Mesenchymal stem cell (in vitro differentiated cells and primary cell): ENCODE results near the gene RCAN1.
"Not testable (repeated sequence)": the region's sequence is repeated elsewhere in the genome, so short reads cannot be mapped to it uniquely, and the experiment has no call there.

Experiments
- DNase-seq: peaks from one replicate; pipeline ENCODE4 v3.0.0-alpha.2; 2013
- H2AFZ ChIP-seq: one replicate; pipeline ENCODE4 v1.6.1; 2013; ENCODE audit warnings: low read depth, mild to moderate bottlenecking, control low read depth, inconsistent platforms, low read length, moderate library complexity
- H2AK5ac ChIP-seq: 2 replicates; pipeline ENCODE4 v1.6.1; 2013; ENCODE audit warnings: low read length, moderate library complexity, mild to moderate bottlenecking, inconsistent platforms; ENCODE audit not compliant: severe bottlenecking
- H2BK120ac ChIP-seq: one replicate; pipeline ENCODE4 v1.6.1; 2013; ENCODE audit warnings: low read depth, mild to moderate bottlenecking, inconsistent platforms, low read length, moderate library complexity
- H2BK12ac ChIP-seq, 2 experiments: one replicate each; pipeline ENCODE4 v1.6.1; 2013; ENCODE audit warnings: inconsistent platforms in 2 of 2, low read length in 2 of 2, mild to moderate bottlenecking in 2 of 2, moderate library complexity in 2 of 2, control low read depth in 1 of 2
- H2BK15ac ChIP-seq: one replicate; pipeline ENCODE4 v1.6.1; 2013; ENCODE audit warnings: mild to moderate bottlenecking, low read depth, inconsistent platforms; ENCODE audit not compliant: poor library complexity, severe bottlenecking
- H2BK5ac ChIP-seq: 2 replicates; pipeline ENCODE4 v1.6.1; 2013; ENCODE audit warnings: low read depth, mild to moderate bottlenecking, low read length, control low read depth, inconsistent platforms; ENCODE audit not compliant: poor library complexity, severe bottlenecking
- H3K14ac ChIP-seq, 2 experiments: one replicate each; pipeline ENCODE4 v1.6.1; 2013; ENCODE audit warnings: inconsistent platforms in 2 of 2, low read length in 2 of 2, control low read depth in 1 of 2, mild to moderate bottlenecking in 1 of 2, moderate library complexity in 1 of 2
- H3K18ac ChIP-seq, 2 experiments: one replicate each; pipeline ENCODE4 v1.6.1; 2013; ENCODE audit warnings: inconsistent platforms in 2 of 2, low read length in 2 of 2, control low read depth in 1 of 2, low read depth in 1 of 2, mild to moderate bottlenecking in 1 of 2
- H3K23ac ChIP-seq, 2 experiments: one replicate each; pipeline ENCODE4 v1.6.1; 2013; ENCODE audit warnings: inconsistent platforms in 2 of 2, low read length in 2 of 2, mild to moderate bottlenecking in 2 of 2, moderate library complexity in 2 of 2, control low read depth in 1 of 2
- H3K27ac ChIP-seq: 2 replicates; pipeline ENCODE4 v1.5.1; 2013; ENCODE audit warnings: mild to moderate bottlenecking, moderate library complexity, low read length, control low read depth, inconsistent platforms; ENCODE audit not compliant: poor library complexity, severe bottlenecking
- H3K27me3 ChIP-seq, 2 experiments: 2 replicates each; pipeline versions ENCODE4 v1.6.1 to v1.7.0; 2013; ENCODE audit warnings: low read length in 2 of 2, mild to moderate bottlenecking in 2 of 2, moderate library complexity in 2 of 2, control low read depth in 1 of 2, inconsistent platforms in 1 of 2; ENCODE audit not compliant: control insufficient read depth in 1 of 2, insufficient read depth in 1 of 2
- H3K36me3 ChIP-seq, 2 experiments: 2 replicates each; pipeline versions ENCODE4 v1.6.1 to v1.7.0; 2013; ENCODE audit warnings: low read length in 2 of 2, control low read depth in 1 of 2, inconsistent platforms in 1 of 2, low read depth in 1 of 2, mild to moderate bottlenecking in 1 of 2; ENCODE audit not compliant: insufficient read depth in 2 of 2, control insufficient read depth in 1 of 2
- H3K4ac ChIP-seq, 2 experiments: one replicate each; pipeline ENCODE4 v1.6.1; 2013; ENCODE audit warnings: inconsistent platforms in 2 of 2, low read length in 2 of 2, mild to moderate bottlenecking in 2 of 2, moderate library complexity in 2 of 2, control low read depth in 1 of 2, low read depth in 1 of 2
- H3K4me1 ChIP-seq: 2 replicates; pipeline ENCODE4 v1.6.1; 2013; ENCODE audit warnings: low read depth, low read length, control low read depth; ENCODE audit not compliant: control insufficient read depth, insufficient read depth
- H3K4me2 ChIP-seq: 2 replicates; pipeline ENCODE4 v1.6.1; 2013; ENCODE audit warnings: low read length, mild to moderate bottlenecking, inconsistent platforms; ENCODE audit not compliant: poor library complexity, severe bottlenecking
- H3K4me3 ChIP-seq, 2 experiments: 2 replicates each; pipeline versions ENCODE4 v1.5.1 to v1.7.0; 2013; ENCODE audit warnings: low read length in 2 of 2, mild to moderate bottlenecking in 2 of 2, control low read depth in 1 of 2, low read depth in 1 of 2; ENCODE audit not compliant: insufficient read depth in 1 of 2
- H3K79me1 ChIP-seq: replicated peaks from 2 replicates; pipeline ENCODE4 v1.6.1; 2013; ENCODE audit warnings: mild to moderate bottlenecking, control low read depth, low read length, inconsistent platforms; ENCODE audit not compliant: poor library complexity, severe bottlenecking
- H3K9ac ChIP-seq: 2 replicates; pipeline ENCODE4 v1.7.0; 2013; ENCODE audit warnings: mild to moderate bottlenecking, low read length, moderate library complexity
- H3K9me3 ChIP-seq: 2 replicates; pipeline ENCODE4 v1.7.0; 2013; ENCODE audit warnings: mild to moderate bottlenecking, low read length; ENCODE audit not compliant: control insufficient read depth
- H4K8ac ChIP-seq: one replicate; pipeline ENCODE4 v1.6.1; 2013; ENCODE audit warnings: inconsistent platforms, mild to moderate bottlenecking, low read length, moderate library complexity
- H4K91ac ChIP-seq: one replicate; pipeline ENCODE4 v1.6.1; 2013; ENCODE audit warnings: mild to moderate bottlenecking, low read length, inconsistent platforms
- WGBS: methylation state at CpG from one replicate; pipeline ENCODE4 v1.1.7; 2013; ENCODE audit warnings: mixed read lengths; 5-methylcytosine and 5-hydroxymethylcytosine counted together

Gene RCAN1

GRCh38 chr21:34483435-34483834 lies 131.5 kb downstream of the RCAN1 start:
- not testable (repeated sequence) for H2AFZ ChIP-seq, H4K91ac ChIP-seq, DNase-seq, H2BK120ac ChIP-seq, H4K8ac ChIP-seq, H2BK15ac ChIP-seq, H3K4me2 ChIP-seq, H2BK12ac ChIP-seq, H3K9me3 ChIP-seq, H3K9ac ChIP-seq, H3K27ac ChIP-seq, H3K18ac ChIP-seq, H3K4me3 ChIP-seq, H3K27me3 ChIP-seq, H3K79me1 ChIP-seq, H3K23ac ChIP-seq, H2AK5ac ChIP-seq, H3K4me1 ChIP-seq, H3K36me3 ChIP-seq, H3K14ac ChIP-seq, H2BK5ac ChIP-seq, H3K4ac ChIP-seq
- WGBS, result no CpG with 5 or more reads among the region's 3 CpGs

GRCh38 chr21:34467333-34467732 lies 147.6 kb downstream of the RCAN1 start:
- H4K91ac ChIP-seq, H2AFZ ChIP-seq, H3K27me3 ChIP-seq, H3K23ac ChIP-seq, H3K9me3 ChIP-seq, H3K27ac ChIP-seq, H3K4me1 ChIP-seq, H4K8ac ChIP-seq, H3K4ac ChIP-seq, H3K9ac ChIP-seq, H2BK120ac ChIP-seq, H2AK5ac ChIP-seq, H3K79me1 ChIP-seq, H2BK12ac ChIP-seq, H3K14ac ChIP-seq, H3K4me2 ChIP-seq, H3K4me3 ChIP-seq, H3K18ac ChIP-seq, H3K36me3 ChIP-seq, H2BK15ac ChIP-seq, DNase-seq, H2BK5ac ChIP-seq: not testable (repeated sequence)
- WGBS, result no CpG with 5 or more reads among the region's 3 CpGs
